Neural crest cell (in vitro differentiated cells): ENCODE data around the gene DCXR. TPM values are rescaled to one million over a fixed set of nuclear protein-coding genes. Genes with fewer than 3 reads are reported as not detected.

Experiments used
- DNase-seq: peaks from one replicate; pipeline ENCODE4 v3.0.0; 2021; ENCODE audit warnings: low read depth, mixed read lengths, low spot score
- H3K27ac Mint-ChIP-seq: one replicate; pipeline ENCODE4 v1.8.0; 2021; ENCODE audit warnings: mild to moderate bottlenecking, mixed read lengths; ENCODE audit not compliant: unreplicated experiment
- H3K27me3 Mint-ChIP-seq: 2 replicates; pipeline ENCODE4 v1.8.0; 2021; ENCODE audit warnings: low read depth, mild to moderate bottlenecking, mixed read lengths
- H3K36me3 Mint-ChIP-seq: 2 replicates; pipeline ENCODE4 v1.8.0; 2021; ENCODE audit warnings: low read depth, mild to moderate bottlenecking, mixed read lengths
- H3K4me1 Mint-ChIP-seq: 2 replicates; pipeline ENCODE4 v1.8.0; 2021; ENCODE audit warnings: mixed read lengths
- H3K4me3 Mint-ChIP-seq: one replicate; pipeline ENCODE4 v1.8.0; 2021; ENCODE audit warnings: mild to moderate bottlenecking, mixed read lengths
- H3K9me3 Mint-ChIP-seq: 2 replicates; pipeline ENCODE4 v1.8.0; 2021; ENCODE audit warnings: mixed read lengths
- total RNA-seq: library from RNA; stranded (reverse); gene quantifications from 2 replicates; pipeline ENCODE4 v1.2.1, GENCODE V29; 2021
- TF ChIP-seq, protein P1 (sequence below): fragments of 200-600 bp; sonication (generic); conservative IDR thresholded peaks from 2 replicates; pipeline ENCODE4 v1.5.0; 2021; ENCODE audit warnings: antibody characterized with exemption, mild to moderate bottlenecking

The DCXR gene
- total RNA-seq, 1 donor from 2014 or later = 198 TPM

GRCh38 chr17:82058855-82059249 is 21.4 kb upstream of the DCXR start:
- H3K4me1 Mint-ChIP-seq = no peaks in the 10 kb centered on the region
- H3K4me3 Mint-ChIP-seq = no peak overlapping the region
- no peaks in the 10 kb centered on the region for H3K27me3 Mint-ChIP-seq
- no peak overlapping the region for H3K27ac Mint-ChIP-seq
- DNase-seq = no peak
- no peaks in the 10 kb centered on the region for H3K9me3 Mint-ChIP-seq
- TF ChIP-seq, protein P1, sequence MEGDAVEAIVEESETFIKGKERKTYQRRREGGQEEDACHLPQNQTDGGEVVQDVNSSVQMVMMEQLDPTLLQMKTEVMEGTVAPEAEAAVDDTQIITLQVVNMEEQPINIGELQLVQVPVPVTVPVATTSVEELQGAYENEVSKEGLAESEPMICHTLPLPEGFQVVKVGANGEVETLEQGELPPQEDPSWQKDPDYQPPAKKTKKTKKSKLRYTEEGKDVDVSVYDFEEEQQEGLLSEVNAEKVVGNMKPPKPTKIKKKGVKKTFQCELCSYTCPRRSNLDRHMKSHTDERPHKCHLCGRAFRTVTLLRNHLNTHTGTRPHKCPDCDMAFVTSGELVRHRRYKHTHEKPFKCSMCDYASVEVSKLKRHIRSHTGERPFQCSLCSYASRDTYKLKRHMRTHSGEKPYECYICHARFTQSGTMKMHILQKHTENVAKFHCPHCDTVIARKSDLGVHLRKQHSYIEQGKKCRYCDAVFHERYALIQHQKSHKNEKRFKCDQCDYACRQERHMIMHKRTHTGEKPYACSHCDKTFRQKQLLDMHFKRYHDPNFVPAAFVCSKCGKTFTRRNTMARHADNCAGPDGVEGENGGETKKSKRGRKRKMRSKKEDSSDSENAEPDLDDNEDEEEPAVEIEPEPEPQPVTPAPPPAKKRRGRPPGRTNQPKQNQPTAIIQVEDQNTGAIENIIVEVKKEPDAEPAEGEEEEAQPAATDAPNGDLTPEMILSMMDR = no peak
- H3K36me3 Mint-ChIP-seq = no peaks in the 10 kb centered on the region

- Mint-ChIP-seq H3K27me3 (no peaks in the 10 kb centered on the region), H3K4me3 (peak overlapping the region; percentile 70), H3K36me3 (no peaks in the 10 kb centered on the region), H3K27ac (no peak overlapping the region), H3K9me3 (no peaks in the 10 kb centered on the region), H3K4me1 (no peaks in the 10 kb centered on the region)
- DNase-seq = no peak
- TF ChIP-seq, protein P1 = no peak
Observed at GRCh38 chr17:82058230-82058854, 20.8 kb upstream of the DCXR start.

GRCh38 chr17:82056729-82057621 is 19.5 kb upstream of the DCXR start:
- H3K27me3 Mint-ChIP-seq = no peaks in the 10 kb centered on the region
- no peaks in the 10 kb centered on the region for H3K36me3 Mint-ChIP-seq
- H3K4me3 Mint-ChIP-seq = peak overlapping the region; percentile 47
- TF ChIP-seq, protein P1 = no peak
- H3K27ac Mint-ChIP-seq = no peak overlapping the region
- no peaks in the 10 kb centered on the region for H3K9me3 Mint-ChIP-seq
- DNase-seq = no peak
- H3K4me1 Mint-ChIP-seq = no peaks in the 10 kb centered on the region

GRCh38 chr17:82055965-82056728 is 18.6 kb upstream of the DCXR start:
- peak overlapping the region; percentile 47 for H3K4me3 Mint-ChIP-seq
- H3K36me3 Mint-ChIP-seq = no peaks in the 10 kb centered on the region
- no peak overlapping the region for H3K27ac Mint-ChIP-seq
- H3K27me3 Mint-ChIP-seq = no peaks in the 10 kb centered on the region
- no peaks in the 10 kb centered on the region for H3K4me1 Mint-ChIP-seq
- H3K9me3 Mint-ChIP-seq = no peaks in the 10 kb centered on the region
- DNase-seq = no peak
- TF ChIP-seq, protein P1 = no peak

DNA sequence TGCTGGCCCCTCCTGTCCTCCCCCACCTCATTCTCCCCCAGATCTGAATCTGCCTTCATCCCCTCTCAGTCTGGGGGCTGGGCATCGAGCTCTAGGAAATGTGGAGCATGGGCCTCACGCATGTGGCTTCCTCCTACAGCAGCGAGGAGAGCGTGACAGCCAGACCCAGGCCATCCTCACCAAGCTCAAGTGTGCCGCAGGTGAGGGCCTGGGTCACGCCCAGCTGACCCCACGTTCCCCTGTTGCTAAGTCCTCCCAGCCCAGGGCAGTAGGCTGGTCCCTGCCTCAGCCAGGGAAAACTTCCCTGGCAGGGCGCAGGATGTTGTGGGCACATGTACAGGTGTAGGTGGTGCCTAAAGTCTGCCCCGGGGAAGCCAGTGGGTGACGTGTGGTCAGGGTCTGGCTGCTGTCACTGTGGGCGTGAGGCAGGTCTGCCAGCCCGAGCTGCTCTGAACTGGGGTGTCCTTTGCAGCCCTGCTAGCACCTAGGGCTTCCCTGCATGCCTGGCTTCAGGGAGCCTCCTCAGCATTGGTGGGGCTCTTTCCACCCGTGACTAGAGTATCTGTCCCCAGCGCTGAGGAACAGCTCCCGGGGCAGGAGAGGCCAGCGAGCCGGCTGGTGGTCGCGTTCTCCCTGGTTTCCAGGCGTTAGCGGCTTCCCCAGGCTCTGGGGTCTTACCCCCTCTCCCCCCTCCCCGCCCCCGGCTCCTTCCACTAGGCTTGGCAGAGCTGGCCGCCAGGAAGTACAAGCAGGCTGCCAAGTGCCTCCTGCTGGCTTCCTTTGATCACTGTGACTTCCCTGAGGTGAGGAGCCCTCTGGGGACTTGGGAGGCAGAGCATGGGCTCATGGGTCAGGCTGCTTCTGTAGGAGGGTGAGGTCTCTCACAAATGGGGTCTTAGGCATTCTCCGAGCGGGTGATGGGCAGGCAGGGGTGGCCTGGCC is 17.8 kb upstream of the DCXR start:
- no peak for DNase-seq
- Mint-ChIP-seq H3K4me3 (peak overlapping the region; percentile 67), H3K4me1 (no peaks in the 10 kb centered on the region), H3K36me3 (no peaks in the 10 kb centered on the region), H3K27me3 (no peaks in the 10 kb centered on the region), H3K27ac (no peak overlapping the region), H3K9me3 (no peaks in the 10 kb centered on the region)
- TF ChIP-seq, protein P1 = no peak
